ENCODE measurements around the gene PHGDH. TPM values are rescaled to one million over a fixed set of nuclear protein-coding genes. Genes with fewer than 3 reads are reported as not detected.
"Not testable (repeated sequence)": the region's sequence is repeated elsewhere in the genome, so short reads cannot be mapped to it uniquely, and the experiment has no call there.

PHGDH gene
- total and polyA plus RNA-seq, 10 donors = 1.1 to 24.6 (median 5.5) TPM

DNA sequence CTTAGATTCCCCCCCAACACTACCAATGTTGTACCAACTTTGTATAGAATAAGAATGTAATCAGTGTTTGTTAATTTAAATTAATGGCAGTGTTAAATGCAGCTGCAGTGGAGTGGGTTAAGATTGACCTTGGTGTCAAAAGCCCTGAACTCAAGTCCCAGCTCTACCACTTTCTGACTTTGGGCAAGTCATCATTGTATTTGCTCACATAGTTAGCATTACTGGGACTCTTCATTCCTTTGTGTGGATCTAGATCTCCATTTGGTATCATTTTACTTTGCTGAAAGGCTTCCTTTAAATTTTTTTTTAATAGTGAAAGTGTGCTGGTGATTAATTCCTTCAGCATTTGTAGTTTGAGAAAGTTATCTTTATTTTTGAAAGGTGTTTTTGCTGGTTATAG, 22.2 kb upstream of the PHGDH start:
- Histone ChIP-seq H3K9me3 (peaks cover 0 to 11% (median 0%) of the 10 kb centered on the region in 8 donors), H3K27ac (no peak overlapping the region), H3K4me3 (no peak overlapping the region), H3K4me1 (no peaks in the 10 kb centered on the region), H3K27me3 (replicated peaks in 1 of 7) (no peaks in the 10 kb centered on the region), H3K36me3 (no peaks in the 10 kb centered on the region)
- TF ChIP-seq POLR2A (IDR thresholded peaks at IDR 0.05) (no peak), POLR2AphosphoS5 (IDR thresholded peaks at IDR 0.05) (no peak)
- TF ChIP-seq, protein P1, sequence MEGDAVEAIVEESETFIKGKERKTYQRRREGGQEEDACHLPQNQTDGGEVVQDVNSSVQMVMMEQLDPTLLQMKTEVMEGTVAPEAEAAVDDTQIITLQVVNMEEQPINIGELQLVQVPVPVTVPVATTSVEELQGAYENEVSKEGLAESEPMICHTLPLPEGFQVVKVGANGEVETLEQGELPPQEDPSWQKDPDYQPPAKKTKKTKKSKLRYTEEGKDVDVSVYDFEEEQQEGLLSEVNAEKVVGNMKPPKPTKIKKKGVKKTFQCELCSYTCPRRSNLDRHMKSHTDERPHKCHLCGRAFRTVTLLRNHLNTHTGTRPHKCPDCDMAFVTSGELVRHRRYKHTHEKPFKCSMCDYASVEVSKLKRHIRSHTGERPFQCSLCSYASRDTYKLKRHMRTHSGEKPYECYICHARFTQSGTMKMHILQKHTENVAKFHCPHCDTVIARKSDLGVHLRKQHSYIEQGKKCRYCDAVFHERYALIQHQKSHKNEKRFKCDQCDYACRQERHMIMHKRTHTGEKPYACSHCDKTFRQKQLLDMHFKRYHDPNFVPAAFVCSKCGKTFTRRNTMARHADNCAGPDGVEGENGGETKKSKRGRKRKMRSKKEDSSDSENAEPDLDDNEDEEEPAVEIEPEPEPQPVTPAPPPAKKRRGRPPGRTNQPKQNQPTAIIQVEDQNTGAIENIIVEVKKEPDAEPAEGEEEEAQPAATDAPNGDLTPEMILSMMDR (IDR thresholded peaks at IDR 0.05 in 8 of 11, conservative IDR thresholded peaks at IDR 0.05 in 3 of 11) = no peak
- DNase-seq = no peak
- intact Hi-C loops (cut with DNase I; ENCODE audit: low total_unique reads) = no loop called here

DNA sequence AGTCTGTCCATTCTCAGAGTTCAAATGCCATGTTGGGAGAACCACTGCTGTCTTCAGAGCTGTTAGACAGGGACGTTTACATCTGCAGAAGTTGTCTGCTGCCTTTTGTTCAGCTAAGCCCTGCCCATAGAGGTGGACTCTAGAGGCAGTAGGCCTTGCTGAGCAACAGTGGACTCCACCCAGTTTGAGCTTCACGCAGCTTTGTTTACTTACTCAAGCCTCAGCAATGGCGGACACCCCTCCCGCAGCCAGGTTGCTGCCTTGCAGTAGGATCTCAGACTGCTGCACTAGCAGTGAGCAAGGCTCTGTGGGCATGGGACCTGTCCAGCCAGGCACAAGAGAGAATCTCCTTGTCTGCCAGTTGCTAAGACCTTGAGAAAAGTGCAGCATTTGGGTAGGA, 14.9 kb upstream of the PHGDH start:
- H3K27me3 ChIP-seq (replicated peaks in 1 of 7); H3K4me3 ChIP-seq; DNase-seq; H3K36me3 ChIP-seq; H3K4me1 ChIP-seq; H3K27ac ChIP-seq; intact Hi-C loops (cut with DNase I; ENCODE audit: low total_unique reads): not testable (repeated sequence)
- WGBS, 5 donors = 67 to 91% (median 87%) methylated on average over 3 to 4 of the region's 4 CpGs
- H3K9me3 ChIP-seq = peaks cover 4 to 26% (median 16%) of the 10 kb centered on the region in 8 donors

DNA sequence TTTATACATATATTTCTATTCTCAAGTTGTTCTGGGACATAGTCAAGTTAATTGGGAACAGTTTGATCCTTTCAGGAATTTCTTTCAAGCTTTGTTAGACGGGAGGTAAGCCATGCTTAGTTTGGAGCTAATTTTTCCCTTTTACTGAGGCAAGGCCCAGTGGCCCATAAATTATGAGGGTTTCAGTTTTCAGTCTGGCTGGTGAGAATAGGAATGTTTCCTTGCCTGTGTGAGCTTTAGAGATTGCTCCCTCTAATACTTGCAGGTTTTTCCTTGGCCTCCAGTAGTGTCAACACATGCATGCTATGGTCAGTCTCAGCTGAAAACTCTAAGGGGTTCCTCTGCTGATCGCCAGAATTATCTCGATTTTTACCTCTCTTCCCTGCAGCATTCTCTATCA, 14.1 kb upstream of the PHGDH start:
- Histone ChIP-seq H3K27me3 (replicated peaks in 1 of 7) (peaks cover 0 to 6% (median 0%) of the 10 kb centered on the region in 7 donors), H3K27ac (no peak overlapping the region), H3K36me3 (no peaks in the 10 kb centered on the region), H3K9me3 (peaks cover 5 to 26% (median 22%) of the 10 kb centered on the region in 8 donors), H3K4me1 (no peaks in the 10 kb centered on the region), H3K4me3 (no peak overlapping the region)
- intact Hi-C loops (cut with DNase I; ENCODE audit: low total_unique reads) = no loop called here
- TF ChIP-seq, protein P1 (IDR thresholded peaks at IDR 0.05 in 8 of 11, conservative IDR thresholded peaks at IDR 0.05 in 3 of 11) = no peak
- TF ChIP-seq POLR2AphosphoS5 (IDR thresholded peaks at IDR 0.05) (no peak), POLR2A (IDR thresholded peaks at IDR 0.05) (no peak)
- DNase-seq = no peak
- WGBS, 5 donors = 82 to 96% (median 88%) methylated on average over 3 of the region's 3 CpGs

DNA sequence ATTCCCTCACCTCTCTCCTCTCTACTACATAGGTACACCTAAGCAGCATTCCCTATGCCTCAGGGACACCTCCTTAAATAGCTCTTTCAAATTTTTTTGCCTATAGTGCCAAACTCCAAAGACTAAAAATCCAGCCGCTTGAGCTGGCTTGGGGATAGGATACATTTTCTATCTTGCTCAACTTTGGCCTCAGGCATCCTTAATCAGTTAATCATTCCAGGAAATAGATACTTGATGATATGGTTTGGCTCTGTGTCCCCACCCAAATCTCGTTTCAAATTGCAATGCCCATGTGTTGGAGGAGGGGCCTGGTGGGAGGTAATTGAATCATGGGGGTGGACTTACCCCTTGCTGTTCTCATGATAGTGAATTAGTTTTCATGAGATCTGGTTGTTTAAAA, 11.4 kb upstream of the PHGDH start:
- Histone ChIP-seq H3K9me3 (peaks cover 5 to 32% (median 22%) of the 10 kb centered on the region in 8 donors), H3K27ac (no peak overlapping the region), H3K4me1 (no peaks in the 10 kb centered on the region), H3K27me3 (replicated peaks in 1 of 7) (peaks cover 0 to 24% (median 0%) of the 10 kb centered on the region in 7 donors), H3K36me3 (no peaks in the 10 kb centered on the region), H3K4me3 (no peak overlapping the region)
- intact Hi-C loops (cut with DNase I; ENCODE audit: low total_unique reads) = no loop called here
- TF ChIP-seq, protein P1 (IDR thresholded peaks at IDR 0.05 in 8 of 11, conservative IDR thresholded peaks at IDR 0.05 in 3 of 11) = no peak
- no peak for TF ChIP-seq POLR2AphosphoS5 (IDR thresholded peaks at IDR 0.05)
- TF ChIP-seq POLR2A (IDR thresholded peaks at IDR 0.05) = no peak
- no peak for DNase-seq
- WGBS, 5 donors = 58 to 74% (median 68%) methylated on average over 2 of the region's 2 CpGs

DNA sequence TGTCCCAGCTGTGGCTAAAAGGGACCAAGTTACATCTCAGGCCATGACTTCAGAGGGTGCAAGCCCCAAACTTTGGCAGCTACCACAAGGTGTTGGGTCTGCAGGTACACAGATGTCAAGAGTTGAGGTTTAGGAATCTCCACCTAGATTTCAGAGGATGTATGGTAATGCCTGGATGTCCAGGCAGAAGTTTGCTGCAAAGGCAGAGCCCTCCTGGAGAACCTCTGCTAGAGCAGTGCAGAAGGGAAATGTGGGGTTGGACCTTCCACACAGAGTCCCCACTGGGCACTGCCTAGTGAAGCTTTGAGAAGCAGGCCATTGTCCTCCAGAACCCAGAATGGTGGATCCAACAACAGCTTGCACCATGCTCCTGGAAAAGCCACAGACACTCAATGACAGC, 10.1 kb upstream of the PHGDH start:
- Histone ChIP-seq H3K4me1 (no peaks in the 10 kb centered on the region), H3K27me3 (replicated peaks in 1 of 7) (peaks cover 0 to 25% (median 0%) of the 10 kb centered on the region in 7 donors), H3K4me3 (no peak overlapping the region), H3K36me3 (no peaks in the 10 kb centered on the region), H3K9me3 (peaks cover 5 to 32% (median 22%) of the 10 kb centered on the region in 8 donors), H3K27ac (no peak overlapping the region)
- DNase-seq = no peak
- TF ChIP-seq POLR2AphosphoS5 (IDR thresholded peaks at IDR 0.05) = no peak
- TF ChIP-seq, protein P1 (IDR thresholded peaks at IDR 0.05 in 8 of 11, conservative IDR thresholded peaks at IDR 0.05 in 3 of 11) = no peak
- TF ChIP-seq POLR2A (IDR thresholded peaks at IDR 0.05) = no peak
- intact Hi-C loops (cut with DNase I; ENCODE audit: low total_unique reads) = no loop called here
